ENCODE measurements around the gene NDFIP1. TPM values are rescaled to one million over a fixed set of nuclear protein-coding genes. Genes with fewer than 3 reads are reported as not detected.
A peak's percentile ranks its signal among the peaks of the same experiment; 100 is the strongest.
"Not testable (repeated sequence)": the region's sequence is repeated elsewhere in the genome, so short reads cannot be mapped to it uniquely, and the experiment has no call there.

The NDFIP1 gene
- total and polyA plus RNA-seq, 2 experiments from 2014 or later: 63.8 to 85.0 TPM

DNA sequence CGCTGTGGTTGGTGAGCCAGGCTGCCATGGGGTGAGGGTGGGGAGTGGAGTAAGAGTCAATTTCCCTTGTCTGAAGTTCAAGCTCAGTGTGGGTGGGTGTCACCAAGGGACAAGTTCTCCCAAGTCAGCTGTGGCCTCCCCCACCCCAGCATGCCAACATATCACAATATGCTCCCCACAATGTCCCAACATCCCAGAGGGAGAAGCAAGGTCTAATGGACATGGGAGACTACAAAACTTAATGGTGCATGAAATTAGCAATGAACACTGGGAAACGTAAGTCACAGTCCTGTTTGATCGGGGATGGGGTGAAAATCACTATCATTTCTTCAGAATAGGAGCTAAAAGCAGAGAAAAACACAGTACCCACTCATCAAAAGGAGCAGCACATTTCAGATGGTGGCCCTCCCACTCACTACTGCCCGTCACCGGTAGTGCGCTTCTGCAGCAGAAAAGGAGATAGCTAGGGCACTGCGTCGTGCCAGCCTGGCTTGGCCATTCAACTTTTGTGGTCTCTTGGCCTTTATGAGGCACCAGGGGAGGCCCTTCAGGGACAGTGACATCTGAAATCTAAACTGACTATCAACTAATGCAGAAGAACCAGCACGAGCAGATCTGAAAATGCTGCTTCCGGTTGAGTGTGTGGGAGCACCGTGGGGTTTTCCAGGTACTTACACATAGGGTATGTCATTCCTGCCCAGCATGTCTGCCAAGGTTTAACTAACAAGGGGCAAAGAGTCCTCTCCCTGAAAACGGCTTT, 20.5 kb upstream of the NDFIP1 start:
- Histone ChIP-seq H3K36me3 (replicated peaks; ENCODE audit: insufficient read depth, low read depth) (no peaks in the 10 kb centered on the region), H4K20me1 (ENCODE audit: insufficient read depth, poor library complexity, severe bottlenecking) (no peaks in the 10 kb centered on the region), H3K9me3 (ENCODE audit: low read depth) (no peaks in the 10 kb centered on the region), H3K4me3 (no peak overlapping the region), H3K27ac (peak overlapping the region; percentile 68), H3K4me1 (ENCODE audit: insufficient read depth) (peaks cover 14% of the 10 kb centered on the region), H3K27me3 (no peaks in the 10 kb centered on the region), H3K9me2 (replicated peaks; ENCODE audit: insufficient read depth) (no peaks in the 10 kb centered on the region), H2AFZ (no peak overlapping the region), H3K4me2 (peak overlapping the region; percentile 63), H3K79me2 (no peaks in the 10 kb centered on the region)
- TF ChIP-seq CTCF (IDR thresholded peaks at IDR 0.05; ENCODE audit: poor library complexity) (no peak), EZH2phosphoT487 (IDR thresholded peaks at IDR 0.05; ENCODE audit: low read depth, severe bottlenecking, unreplicated experiment) (no peak), EZH2 (IDR thresholded peaks at IDR 0.05; ENCODE audit: borderline replicate concordance) (no peak)
- no peak for DNase-seq (ENCODE audit: low spot score)
- WGBS (ENCODE audit: low lambda C conversion rate, missing lambda C conversion rate): 96% methylated on average over 12 of the region's 12 CpGs

DNA sequence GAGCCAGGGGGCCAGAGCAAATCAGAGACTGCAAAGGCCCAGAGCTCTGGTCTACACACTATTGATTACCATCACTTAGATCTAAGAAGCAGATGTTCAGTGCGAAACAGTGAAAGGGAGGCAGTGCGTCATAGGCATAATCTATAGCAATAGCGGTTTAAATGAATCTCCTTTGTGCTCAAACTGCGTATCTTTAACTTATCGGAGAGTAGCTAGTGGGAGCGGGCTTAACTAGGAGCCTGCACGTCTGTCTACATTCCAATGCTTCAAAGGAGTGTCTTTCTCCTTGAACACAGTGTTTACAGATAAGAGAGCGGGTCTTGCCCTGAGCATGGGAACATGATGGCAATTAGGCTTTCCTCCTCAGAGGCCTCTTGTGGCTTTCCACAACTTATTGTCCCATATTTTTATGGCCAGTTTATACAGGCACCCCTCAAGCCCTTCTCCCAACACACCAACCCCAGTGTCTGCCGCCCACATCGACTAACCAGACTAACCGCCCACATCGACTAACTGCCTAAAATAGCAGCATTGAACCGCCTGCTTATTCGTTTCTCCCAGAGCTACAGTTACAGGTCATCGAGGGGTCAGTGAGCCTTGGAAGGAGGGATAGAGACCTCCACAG, 19.6 kb upstream of the NDFIP1 start:
- 18% methylated on average over 15 of the region's 15 CpGs for WGBS (ENCODE audit: low lambda C conversion rate, missing lambda C conversion rate)
- not testable (repeated sequence) for H3K4me3 ChIP-seq; H2AFZ ChIP-seq; H3K9me3 ChIP-seq (ENCODE audit: low read depth); H3K9me2 ChIP-seq (replicated peaks; ENCODE audit: insufficient read depth); DNase-seq (ENCODE audit: low spot score); H4K20me1 ChIP-seq (ENCODE audit: insufficient read depth, poor library complexity, severe bottlenecking); H3K27me3 ChIP-seq; H3K79me2 ChIP-seq; H3K36me3 ChIP-seq (replicated peaks; ENCODE audit: insufficient read depth, low read depth)
- H3K27ac ChIP-seq: peak overlapping the region; percentile 68
- H3K4me2 ChIP-seq: peak overlapping the region; percentile 63
- H3K4me1 ChIP-seq (ENCODE audit: insufficient read depth): peaks cover 14% of the 10 kb centered on the region

GRCh38 chr5:142091012-142091411, 17.6 kb upstream of the NDFIP1 start:
- H4K20me1 ChIP-seq (ENCODE audit: insufficient read depth, poor library complexity, severe bottlenecking): no peaks in the 10 kb centered on the region
- H3K36me3 ChIP-seq (replicated peaks; ENCODE audit: insufficient read depth, low read depth): no peaks in the 10 kb centered on the region
- no peak for TF ChIP-seq CTCF (IDR thresholded peaks at IDR 0.05; ENCODE audit: poor library complexity)
- no peak for TF ChIP-seq EZH2phosphoT487 (IDR thresholded peaks at IDR 0.05; ENCODE audit: low read depth, severe bottlenecking, unreplicated experiment)
- TF ChIP-seq EZH2 (IDR thresholded peaks at IDR 0.05; ENCODE audit: borderline replicate concordance): no peak
- H3K27ac ChIP-seq: no peak overlapping the region
- H3K27me3 ChIP-seq: no peaks in the 10 kb centered on the region
- no peaks in the 10 kb centered on the region for H3K9me2 ChIP-seq (replicated peaks; ENCODE audit: insufficient read depth)
- no peaks in the 10 kb centered on the region for H3K79me2 ChIP-seq
- 93% methylated on average over 1 of the region's 1 CpG for WGBS (ENCODE audit: low lambda C conversion rate, missing lambda C conversion rate)
- H3K4me1 ChIP-seq (ENCODE audit: insufficient read depth): peaks cover 14% of the 10 kb centered on the region
- no peak for DNase-seq (ENCODE audit: low spot score)
- no peak overlapping the region for H2AFZ ChIP-seq
- no peak overlapping the region for H3K4me3 ChIP-seq
- no peak overlapping the region for H3K4me2 ChIP-seq
- no peaks in the 10 kb centered on the region for H3K9me3 ChIP-seq (ENCODE audit: low read depth)

GRCh38 chr5:142091922-142092321, 16.7 kb upstream of the NDFIP1 start:
- H3K36me3 ChIP-seq (replicated peaks; ENCODE audit: insufficient read depth, low read depth): no peaks in the 10 kb centered on the region
- no peak for DNase-seq (ENCODE audit: low spot score)
- H3K4me2 ChIP-seq: no peak overlapping the region
- no peaks in the 10 kb centered on the region for H3K27me3 ChIP-seq
- no peaks in the 10 kb centered on the region for H3K79me2 ChIP-seq
- no peak overlapping the region for H2AFZ ChIP-seq
- H3K4me1 ChIP-seq (ENCODE audit: insufficient read depth): peaks cover 14% of the 10 kb centered on the region
- no peaks in the 10 kb centered on the region for H3K9me2 ChIP-seq (replicated peaks; ENCODE audit: insufficient read depth)
- TF ChIP-seq CTCF (IDR thresholded peaks at IDR 0.05; ENCODE audit: poor library complexity) (no peak), EZH2 (IDR thresholded peaks at IDR 0.05; ENCODE audit: borderline replicate concordance) (no peak), EZH2phosphoT487 (IDR thresholded peaks at IDR 0.05; ENCODE audit: low read depth, severe bottlenecking, unreplicated experiment) (no peak)
- no peak overlapping the region for H3K4me3 ChIP-seq
- 51% methylated on average over 2 of the region's 2 CpGs for WGBS (ENCODE audit: low lambda C conversion rate, missing lambda C conversion rate)
- H4K20me1 ChIP-seq (ENCODE audit: insufficient read depth, poor library complexity, severe bottlenecking): no peaks in the 10 kb centered on the region
- no peaks in the 10 kb centered on the region for H3K9me3 ChIP-seq (ENCODE audit: low read depth)
- H3K27ac ChIP-seq: no peak overlapping the region
